Myocyte (in vitro differentiated cells): ENCODE data around the gene NTSR1. TPM values are rescaled to one million over a fixed set of nuclear protein-coding genes. Genes with fewer than 3 reads are reported as not detected.
A peak's percentile ranks its signal among the peaks of the same experiment; 100 is the strongest.

ENCODE experiments used
- DNase-seq: peaks from one replicate; pipeline ENCODE4 v3.0.0-alpha.2; 2012; ENCODE audit warnings: low read depth
- total RNA-seq: library from RNA; depleted of rRNA; stranded (reverse); fragments of >200 nt; gene quantifications from 2 replicates; pipeline ENCODE4 v1.2.3, GENCODE V29; 2014

NTSR1 gene
- total RNA-seq, 1 donor from 2014 or later, result not detected

DNA sequence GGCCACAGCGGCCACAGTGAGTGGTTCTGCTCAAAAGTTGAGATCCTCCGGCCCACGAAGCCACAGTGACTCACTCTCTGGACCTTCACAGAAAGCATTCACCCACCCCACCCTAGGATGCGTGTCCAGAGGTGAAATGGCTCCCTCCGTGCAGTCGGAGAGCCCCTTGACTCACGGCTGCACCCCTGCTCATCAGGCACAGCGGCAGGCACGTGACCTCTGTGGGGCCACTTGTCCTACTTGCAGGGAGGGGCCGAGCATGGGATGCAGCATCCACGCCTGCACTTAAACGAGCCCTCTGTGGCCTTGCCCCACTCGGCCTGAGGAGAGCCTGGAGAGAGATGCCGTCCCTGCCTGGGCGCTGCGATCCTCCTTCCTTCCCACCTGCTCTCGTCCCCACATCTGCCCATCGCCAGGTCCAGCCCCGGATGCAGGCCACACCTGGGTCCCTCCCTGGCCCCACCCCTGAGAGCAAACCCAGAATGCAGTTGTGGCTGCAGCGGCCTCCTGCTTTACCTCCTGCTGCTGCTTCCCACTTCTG lies 28.7 kb downstream of the NTSR1 start:
- DNase-seq, result peak; percentile 29

DNA sequence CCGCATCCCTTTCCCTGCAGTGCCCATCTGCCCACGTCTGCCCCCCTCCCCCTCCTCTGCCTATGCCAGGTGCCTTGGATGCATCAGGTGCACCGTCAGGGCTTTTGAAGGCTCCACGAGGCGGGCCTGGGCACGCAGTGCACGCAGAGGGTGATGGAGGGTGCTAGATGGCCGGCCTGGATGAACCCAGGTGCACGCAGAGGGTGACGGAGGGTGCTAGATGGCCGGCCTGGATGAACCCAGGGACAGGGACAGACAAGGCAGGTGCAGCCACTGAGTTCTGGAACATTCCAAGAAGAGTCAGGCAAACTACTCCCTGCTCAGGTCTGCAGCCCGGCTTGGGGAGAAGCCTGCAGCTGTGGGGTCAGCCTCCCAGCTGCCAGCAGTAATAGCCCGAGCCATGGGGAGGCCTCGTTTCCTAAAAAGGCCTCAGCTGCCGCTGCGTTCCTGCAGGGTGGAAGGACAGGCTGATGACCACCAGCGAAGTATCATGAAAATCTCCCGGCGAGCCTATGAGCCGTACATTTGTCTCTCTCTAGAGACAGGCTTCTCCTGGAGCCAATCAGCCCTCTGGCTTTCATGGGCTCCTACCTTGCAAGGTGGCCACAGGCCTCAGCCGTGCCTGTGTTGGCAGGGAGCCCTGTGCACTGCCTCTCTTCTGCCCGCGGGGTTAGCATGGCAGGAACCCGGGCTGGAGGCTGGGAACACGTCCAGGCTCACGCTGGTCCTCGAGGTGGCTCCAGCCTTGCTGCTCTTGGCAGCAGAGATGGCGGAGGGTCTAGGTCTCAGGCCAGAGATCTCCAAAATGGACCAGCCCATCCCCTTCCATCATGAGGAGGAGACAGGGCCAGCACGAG lies 29.6 kb downstream of the NTSR1 start:
- DNase-seq, result no peak

DNA sequence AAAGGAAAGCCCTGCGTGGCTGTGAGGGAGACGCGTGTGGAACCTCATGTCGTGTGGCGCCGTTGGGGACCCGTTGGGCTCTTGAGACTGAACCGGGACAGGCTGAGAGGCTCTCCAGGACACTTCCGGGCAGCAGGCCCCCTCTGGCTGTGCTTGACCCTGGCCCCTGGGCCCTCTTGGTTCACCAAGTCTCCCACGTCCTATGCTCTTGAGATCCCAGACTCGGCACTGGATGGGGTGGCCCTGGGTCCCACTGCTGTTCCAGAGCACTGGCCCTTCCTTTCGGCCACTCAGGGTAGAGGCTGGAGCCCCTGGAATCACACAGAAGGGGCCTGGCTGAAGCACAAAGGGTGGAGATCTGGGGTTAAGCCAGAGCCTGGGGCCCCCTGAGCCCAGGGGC lies 30.4 kb downstream of the NTSR1 start:
- no peak for DNase-seq

DNA sequence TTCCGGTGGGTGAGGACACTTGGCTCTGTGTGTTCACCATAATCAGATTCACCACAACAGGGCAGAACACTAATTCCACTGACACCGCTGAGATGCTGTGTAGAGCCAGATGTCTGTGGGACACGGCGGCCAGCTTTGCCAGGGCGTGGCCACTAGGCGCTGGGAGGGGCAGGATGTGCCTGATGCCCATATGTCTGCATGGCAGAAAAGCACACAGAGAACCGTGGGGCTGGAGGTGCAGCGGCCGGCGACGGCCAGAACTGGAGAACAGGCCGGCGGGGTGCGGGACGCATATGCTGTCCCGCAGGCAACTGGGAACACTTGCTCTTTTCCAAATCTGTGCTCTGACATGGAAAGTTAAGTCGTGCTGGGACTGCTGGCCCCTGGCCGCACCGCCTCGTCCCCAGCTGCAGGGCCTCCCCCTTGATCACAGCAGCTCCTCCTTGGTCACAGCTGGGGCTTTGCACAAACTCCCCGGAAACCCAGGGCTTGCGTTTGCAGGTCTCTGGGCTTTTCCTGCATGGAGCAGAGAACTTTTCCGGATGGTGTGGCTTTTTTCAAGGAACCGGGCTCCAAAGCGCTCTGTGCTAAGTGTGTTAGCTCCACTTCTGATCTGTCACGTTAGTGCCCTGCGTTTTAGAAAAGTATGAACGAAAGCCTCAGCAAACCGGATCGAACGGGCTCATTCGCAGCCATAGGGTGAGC lies 31.1 kb downstream of the NTSR1 start:
- peak; percentile 73 for DNase-seq

DNA sequence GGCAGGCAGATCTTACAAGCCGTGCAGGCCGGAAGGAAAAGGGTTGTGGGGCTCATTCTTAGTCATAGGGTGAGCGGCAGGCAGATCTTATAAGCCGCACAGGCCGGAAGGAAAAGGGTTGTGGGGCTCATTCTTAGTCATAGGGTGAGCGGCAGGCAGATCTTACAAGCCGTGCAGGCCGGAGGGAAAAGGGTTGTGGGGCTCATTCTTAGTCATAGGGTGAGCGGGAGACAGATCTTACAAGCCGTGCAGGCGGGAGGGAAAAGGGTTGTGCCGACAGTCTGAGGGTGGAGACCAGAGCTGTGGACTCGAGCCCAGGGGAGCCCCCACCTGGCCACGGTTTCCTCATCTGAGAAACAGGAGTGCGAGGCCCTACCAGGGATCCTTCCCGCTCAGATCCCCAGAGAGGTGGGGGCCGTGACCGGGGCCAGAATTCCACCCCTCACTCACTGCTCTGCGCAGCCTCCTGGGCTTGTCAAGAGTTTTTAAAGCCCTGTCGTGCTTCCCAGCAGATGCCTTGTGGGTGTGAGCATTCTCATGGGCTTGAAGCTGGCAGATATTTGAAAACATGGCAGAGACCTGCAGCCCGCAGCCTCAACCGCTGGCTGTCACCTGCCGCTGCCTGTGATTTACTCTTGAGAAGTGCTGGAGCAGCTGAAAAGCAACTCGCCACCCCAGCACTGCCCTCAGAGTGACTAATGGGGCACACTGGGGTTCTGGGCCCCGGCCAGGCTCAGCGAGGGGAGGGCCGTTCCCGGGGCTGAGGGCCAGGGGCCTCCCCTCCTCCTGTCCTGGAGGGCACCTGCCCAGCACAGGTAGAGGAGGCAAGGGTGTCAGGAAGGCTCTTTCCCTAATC lies 31.9 kb downstream of the NTSR1 start:
- peak; percentile 92 for DNase-seq

DNA sequence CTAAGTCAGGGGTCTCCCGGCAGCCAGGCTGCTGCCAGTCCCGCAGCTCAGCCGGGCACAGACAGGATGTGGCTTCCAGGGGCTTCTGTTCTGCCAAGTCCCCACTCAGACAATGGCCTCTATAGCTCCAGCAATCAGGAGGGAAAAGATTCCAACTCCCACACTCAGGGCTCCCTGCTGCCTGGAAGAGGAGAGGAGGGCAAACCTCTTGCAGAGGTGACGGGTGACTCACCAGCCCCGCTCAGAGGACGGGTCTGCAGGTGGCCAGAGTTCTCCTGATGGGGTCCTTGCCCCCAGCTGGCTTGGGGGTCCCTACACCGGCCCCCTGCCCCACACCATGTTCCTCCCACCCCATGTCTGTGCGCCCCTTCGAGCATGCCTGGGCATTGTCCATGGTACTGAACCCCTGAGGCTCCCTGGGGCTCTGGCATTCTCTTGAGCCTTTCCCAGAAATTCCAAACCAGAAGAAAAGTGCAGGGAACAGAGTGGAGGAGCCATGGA lies 32.6 kb downstream of the NTSR1 start:
- DNase-seq, result peak; percentile 60

DNA sequence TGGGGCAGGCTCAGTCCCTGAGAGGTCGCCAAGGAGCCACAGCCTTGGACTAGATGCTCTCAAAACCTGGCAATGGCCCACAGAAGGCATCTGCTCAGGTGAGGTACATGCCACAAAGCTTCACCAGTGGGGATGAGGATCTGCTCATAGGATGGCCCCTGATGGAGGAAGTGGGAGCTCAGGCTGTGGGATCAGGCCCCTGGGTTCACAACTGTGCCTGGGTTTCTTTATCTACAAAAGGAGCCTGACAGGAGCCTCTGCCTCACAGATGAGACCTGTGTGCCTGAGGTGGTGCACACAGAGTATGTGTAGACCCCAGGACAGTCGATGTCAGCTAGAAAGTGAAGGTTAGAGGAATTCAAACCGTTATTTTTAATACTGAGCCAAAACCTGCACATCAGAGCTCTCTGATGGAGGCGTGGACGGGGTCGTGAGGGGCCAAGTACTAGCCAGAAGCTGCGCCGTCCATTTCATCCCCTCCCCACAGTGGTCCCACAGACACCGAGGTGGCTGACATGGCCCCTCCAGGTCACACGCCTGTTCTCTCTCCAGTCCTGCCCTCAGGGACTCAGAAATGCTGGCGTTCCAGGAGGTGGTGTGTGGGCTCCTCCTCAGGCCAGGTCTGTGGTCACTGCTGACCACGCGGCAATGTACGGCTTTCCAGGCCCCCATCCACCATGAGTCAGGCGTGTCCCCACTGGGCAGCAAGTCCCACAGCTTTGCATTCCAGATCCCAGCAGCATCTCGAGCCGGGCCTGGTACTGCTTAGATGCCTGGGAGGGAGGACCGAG lies 33.3 kb downstream of the NTSR1 start:
- DNase-seq, result peak; percentile 68

DNA sequence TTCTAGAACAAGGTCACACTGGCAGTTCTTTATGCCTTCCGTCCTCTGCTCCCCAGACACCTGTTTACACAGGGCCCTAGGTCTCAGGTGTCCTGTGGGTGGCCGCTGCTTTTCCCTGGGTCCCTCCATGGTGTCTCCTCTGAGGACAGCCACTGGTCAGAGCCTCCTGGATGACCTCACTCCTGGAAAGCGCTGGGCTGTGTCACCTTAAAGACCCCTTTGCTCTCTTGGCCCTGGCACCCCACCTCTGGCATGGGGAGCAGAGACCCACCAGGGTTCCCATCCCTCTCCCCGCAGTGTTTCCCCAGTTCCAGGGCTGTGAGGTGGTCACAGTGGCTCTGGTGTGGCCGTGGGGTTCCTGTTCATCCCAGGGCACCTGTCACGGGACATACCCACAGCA lies 33.9 kb downstream of the NTSR1 start:
- no peak for DNase-seq

DNA sequence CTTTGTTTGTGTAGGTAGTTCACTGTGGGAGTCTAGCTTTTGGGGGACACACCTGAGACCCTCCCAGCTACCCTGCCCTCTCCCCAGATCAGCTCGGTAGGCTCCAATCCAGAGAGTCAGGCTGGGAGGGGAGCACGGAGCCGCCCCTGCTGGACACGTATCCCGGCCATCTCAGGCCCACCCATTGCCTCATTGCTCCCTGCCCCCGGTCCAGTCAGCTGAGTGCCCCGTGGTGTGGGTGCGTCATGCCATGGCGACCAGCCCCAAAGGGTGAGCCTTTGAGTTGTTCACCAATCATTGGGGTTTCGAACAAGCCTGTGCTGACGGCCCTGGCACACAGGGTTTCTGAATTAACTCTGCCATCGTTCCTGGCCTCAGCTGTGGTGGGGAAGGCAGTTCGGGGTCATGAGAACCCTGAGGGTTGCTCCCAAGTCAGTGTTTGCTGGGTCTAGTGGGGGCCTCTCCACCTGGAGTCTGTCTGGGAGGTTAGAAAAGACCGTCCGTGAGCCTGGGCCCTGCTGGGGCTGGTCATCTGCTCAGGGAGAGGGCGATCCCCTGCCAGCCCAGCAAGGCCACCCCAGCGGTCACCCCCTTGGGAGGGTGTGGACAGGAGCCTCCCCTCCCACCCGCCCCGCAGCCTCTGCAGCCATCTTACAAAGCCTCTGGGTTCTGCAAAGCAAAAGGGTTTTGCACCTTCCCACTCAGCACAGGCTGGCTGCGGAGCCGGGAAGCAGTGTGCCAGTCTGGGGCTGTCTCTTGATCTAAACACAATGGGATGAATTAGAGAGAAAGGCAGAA lies 34.5 kb downstream of the NTSR1 start:
- DNase-seq, result no peak

DNA sequence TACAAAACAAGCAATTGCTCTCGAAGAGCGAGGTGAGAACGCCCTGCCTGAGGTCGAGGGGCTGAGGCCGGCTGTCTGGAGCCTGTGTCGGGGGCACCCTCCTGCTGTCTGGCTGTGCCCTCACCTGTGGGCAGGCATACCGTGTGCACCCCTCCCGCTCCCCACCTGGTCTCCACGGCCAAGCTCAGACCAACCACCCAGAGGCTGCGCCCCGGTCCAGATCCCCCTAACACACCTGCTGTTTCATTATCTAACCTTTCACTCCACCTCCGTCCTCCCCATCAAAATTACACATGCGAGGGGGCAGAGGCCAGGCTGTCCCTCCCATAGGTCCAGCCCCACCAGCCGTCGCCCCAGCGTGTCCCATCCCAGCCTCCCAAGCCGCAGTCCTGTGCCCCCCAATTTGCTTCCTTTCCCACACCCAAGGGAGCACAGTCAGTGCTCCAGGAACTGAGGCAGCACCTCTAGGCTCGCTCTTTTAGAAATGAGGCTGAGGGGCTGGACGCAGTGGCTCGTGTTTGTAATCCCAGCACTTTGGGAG lies 35.2 kb downstream of the NTSR1 start:
- no peak for DNase-seq

DNA sequence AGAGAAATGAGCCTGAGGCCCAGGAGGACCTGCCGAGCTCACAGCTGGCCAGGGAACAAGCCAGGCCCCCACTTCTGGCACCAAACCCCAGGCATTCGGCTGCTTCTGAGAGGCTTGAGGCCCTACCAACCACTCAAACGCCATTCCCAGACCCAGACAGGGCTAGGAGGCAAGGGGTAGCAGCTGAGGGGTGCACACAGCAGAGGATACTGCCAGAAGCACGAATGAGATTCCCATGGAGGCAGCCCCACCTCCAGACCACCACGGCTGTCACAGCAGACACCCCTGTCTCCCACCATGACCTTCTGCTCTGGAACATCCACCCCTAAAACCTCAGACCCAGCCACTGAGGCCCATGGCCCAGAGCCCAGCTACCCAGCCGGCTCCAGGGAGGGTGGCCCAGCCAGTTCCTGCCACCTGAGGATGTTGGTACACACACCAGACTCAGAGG lies 36.1 kb downstream of the NTSR1 start:
- DNase-seq, result no peak

DNA sequence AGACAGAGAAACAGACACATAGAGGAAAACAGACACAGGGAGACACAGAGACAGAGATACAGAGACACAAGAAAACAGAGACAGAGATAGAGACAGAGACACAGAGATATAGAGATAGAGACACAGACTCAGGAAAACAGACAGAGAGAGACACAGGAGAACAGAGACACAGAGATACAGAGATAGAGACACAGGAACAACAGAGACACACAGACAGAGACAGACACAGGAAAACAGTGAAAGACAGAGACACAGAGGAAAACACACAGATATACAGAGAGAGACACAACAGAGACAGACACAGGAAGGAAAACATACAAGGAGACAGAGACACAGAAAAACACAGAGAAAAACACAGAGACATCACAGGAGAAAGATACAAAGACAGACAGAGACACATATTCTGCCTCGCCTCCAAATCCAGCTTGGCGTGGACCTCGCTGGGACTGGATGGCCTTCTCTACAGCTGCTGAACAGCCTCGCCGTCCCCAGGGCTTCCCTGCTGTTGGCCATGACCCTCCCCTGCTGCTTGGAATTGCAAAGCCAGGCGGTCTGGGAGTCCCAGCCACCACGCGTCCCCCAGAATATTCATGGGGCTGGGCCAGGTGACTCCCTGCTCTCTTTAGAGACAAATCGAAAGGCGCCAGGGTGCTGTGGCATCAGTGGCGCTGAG lies 36.8 kb downstream of the NTSR1 start:
- no peak for DNase-seq

DNA sequence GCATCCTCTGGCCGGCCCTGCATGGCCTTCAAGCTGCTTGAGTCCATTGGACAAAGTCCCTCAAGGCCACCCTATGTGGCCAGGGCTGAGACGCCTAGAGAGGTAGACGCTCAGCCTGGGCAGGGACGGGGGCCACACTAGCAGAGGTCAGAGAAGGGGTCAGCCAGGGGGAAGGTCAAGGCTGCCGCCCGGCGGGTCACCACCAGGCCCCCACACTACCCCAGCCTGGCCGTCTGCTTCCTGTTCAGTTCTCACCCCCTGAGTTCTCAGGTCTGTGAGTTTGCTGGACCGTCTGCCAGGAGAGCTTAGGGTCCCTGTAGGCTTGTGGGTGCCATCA lies 37.3 kb downstream of the NTSR1 start:
- DNase-seq, result no peak

DNA sequence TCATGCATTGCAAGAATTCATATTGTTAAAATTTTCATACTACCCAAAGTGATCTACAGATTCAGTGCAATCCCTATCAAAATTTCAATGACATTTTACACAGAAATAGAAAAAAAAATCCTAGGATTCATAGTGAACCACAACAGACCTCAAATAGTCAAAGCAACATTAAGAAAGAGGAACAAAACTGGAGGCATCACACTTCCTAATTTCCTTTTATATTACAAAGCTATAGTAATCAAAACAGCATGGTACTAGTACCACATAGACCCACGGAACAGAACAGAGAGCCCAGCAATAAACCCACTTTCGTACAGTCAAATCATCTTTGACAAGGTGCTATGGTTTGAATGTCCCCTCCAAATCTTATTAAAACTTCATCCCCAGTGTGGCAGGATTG lies 39.7 kb downstream of the NTSR1 start:
- DNase-seq, result no peak

DNA sequence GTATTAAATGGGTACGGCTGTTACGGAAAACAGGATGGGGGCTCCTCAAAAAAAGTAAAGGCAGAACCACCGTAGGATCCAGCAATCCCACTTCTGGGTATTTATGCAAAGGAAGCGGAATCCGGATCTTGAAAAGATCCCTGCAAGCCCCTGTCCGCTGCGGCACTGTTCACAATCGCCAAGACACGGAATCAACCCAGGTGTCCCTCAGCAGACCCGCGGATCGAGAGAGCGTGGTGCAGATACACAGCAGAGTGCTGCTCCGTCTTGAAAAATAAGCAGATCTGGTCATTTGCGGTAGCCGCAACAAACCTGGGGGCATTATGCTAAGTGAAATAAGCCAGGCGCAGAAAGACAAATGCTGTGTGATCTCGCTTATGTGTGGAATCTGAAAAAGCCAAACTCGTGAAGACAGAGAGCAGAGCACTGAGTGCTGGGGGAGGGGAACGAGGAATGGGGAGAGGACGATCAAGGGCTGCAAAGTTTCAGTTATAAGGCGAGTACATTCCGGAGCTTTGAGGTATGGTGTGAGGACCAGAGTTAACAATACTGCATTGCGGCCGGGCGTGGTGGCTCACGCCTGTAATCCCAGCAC lies 41.3 kb downstream of the NTSR1 start:
- DNase-seq, result no peak

DNA sequence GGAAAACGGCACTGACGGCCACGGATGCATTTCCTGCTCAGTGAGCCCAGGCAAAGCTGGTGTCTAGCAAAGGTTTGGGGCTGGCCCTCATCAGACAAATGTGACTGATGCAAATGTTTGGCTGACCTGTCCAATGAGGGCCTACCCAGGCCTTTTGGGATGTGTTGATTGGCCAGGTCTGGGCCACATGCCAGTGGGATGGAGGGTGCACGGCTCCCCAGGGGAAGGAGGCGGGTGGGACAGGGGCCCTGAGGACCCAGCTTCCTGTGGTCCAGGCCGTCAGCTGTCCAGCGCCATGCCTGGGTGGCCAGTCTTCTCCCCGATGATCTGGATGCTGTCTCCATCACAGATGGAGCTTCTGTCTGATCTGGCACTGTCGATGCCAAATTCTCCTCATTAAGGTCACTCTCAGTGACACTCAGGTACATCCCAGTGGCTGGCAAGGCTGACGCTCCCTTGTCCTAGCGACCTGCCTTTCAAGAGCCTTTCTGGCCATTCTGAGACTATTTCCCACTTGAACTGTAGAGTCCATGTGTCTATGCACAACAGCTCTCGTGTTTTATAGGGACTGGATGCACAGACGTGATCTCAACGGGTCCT lies 43.0 kb downstream of the NTSR1 start:
- DNase-seq, result no peak

DNA sequence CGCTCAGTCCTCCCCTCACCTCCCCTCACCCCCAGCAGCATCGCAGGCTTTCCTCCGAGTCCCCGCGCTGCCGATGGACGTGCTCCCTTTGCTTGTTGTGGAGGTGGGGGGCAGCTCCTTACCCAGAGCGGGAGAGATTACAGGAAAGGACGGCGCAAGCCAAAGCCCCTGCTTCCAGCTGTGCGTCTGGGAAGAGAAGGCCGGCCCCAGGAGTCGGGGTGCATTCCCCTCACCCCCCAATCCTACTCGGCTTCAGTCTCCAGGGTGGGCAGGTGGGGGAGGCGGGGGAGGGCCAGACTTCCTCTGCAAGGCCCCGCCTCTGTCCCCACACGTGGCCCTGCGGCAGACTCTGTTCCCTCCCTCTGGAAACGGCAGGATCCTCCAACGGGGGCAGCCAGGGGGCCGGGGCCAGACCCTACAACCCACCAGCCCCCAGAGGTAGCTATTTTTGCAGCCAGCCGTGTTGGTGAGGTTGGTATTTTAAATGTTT lies 43.6 kb downstream of the NTSR1 start:
- DNase-seq, result no peak
